Hepatocyte (in vitro differentiated cells): ENCODE data around the gene NEURL4.

Source experiments
- EZH2 ChIP-seq: fragments of 200-600 bp; sonication (generic); IDR thresholded peaks from 2 replicates; pipeline ENCODE4 v1.6.1; 2016; ENCODE audit warnings: antibody characterized with exemption, mild to moderate bottlenecking, borderline replicate concordance
- TF ChIP-seq, protein P1 (sequence below): fragments of 200-600 bp; sonication (generic); IDR thresholded peaks from 2 replicates; pipeline ENCODE4 v1.5.1; 2016; ENCODE audit warnings: antibody characterized with exemption, mild to moderate bottlenecking; ENCODE audit not compliant: poor library complexity

DNA sequence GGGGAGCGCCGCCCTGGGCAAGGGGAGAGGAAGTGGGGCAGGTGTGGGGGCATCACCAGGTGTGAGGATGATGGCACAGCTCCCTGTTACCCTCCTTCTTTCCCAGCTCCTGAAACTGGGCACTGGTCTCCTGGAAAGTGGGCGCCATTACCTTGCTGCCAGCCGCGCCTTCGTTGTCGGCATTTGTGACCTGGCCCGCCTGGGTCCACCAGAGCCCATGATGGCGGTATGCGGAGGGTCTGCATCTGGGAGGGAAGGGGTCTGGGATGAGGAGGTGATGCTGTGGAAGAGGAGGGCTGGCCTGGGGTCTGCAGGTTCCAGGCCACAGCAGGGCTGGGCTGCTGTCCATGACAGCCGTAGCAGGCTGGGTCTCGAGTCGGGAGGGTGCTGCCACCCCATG lies 12.7 kb upstream of the NEURL4 start:
- no peak for TF ChIP-seq EZH2
- TF ChIP-seq, protein P1, sequence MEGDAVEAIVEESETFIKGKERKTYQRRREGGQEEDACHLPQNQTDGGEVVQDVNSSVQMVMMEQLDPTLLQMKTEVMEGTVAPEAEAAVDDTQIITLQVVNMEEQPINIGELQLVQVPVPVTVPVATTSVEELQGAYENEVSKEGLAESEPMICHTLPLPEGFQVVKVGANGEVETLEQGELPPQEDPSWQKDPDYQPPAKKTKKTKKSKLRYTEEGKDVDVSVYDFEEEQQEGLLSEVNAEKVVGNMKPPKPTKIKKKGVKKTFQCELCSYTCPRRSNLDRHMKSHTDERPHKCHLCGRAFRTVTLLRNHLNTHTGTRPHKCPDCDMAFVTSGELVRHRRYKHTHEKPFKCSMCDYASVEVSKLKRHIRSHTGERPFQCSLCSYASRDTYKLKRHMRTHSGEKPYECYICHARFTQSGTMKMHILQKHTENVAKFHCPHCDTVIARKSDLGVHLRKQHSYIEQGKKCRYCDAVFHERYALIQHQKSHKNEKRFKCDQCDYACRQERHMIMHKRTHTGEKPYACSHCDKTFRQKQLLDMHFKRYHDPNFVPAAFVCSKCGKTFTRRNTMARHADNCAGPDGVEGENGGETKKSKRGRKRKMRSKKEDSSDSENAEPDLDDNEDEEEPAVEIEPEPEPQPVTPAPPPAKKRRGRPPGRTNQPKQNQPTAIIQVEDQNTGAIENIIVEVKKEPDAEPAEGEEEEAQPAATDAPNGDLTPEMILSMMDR, result no peak
